Hematopoietic multipotent progenitor cell treated with erythropoietin and hydrocortisone succinate and interleukin-3 and kit ligand, for 15 days (in vitro differentiated cells): Measurements from ENCODE around the gene CEP55.

Experiments
- DNase-seq: peaks from one replicate; pipeline ENCODE4 v3.0.0-alpha.2; 2015; ENCODE audit warnings: low spot score

Gene CEP55

GRCh38 chr10:93566435-93567276 is 70.2 kb downstream of the CEP55 start, which contains the start of gene FFAR4:
Gene FFAR4 (plus strand): TSS chr10:93566665. CDS start chr10:93566721, 56 bp downstream.
- DNase-seq, result no peak

DNA sequence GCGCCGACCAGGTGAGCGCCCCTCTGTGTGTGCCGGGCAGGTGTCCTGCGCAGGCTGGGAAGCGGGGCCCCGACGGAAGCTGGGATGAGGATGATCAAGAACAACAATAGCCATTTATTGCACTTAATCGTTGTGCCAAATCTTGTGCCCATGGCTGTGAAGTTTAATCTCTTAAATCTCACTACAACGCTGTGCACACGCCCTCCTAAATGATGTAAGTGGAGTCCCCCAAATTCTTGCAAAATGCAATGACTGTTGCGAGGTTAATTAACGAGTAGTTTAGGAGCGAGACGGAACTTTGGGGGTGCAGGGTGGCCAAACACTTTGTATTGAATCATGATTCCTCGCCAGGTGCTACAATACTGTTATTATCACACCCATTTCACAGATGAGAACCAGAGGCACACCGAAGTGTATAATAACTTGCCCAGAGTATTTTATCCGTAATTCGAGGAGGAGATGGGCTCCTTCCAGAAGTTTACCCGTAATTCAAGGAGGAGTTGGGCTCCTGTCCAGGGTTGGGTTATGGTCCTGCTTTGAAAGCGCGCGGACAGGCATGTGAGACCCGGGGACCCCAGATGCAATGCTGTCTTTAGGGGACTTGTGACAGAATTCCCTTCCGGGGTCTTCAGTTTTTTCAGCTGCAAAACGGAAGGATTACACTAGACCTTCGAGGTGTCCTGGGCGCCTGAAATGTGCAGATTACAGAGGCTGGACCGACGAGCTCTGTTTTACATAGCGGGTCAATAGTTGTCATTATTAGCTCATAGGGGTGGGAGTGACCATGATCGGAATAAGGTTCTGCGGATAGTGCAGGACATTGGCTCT is 71.1 kb downstream of the CEP55 start:
- DNase-seq, result no peak

DNA sequence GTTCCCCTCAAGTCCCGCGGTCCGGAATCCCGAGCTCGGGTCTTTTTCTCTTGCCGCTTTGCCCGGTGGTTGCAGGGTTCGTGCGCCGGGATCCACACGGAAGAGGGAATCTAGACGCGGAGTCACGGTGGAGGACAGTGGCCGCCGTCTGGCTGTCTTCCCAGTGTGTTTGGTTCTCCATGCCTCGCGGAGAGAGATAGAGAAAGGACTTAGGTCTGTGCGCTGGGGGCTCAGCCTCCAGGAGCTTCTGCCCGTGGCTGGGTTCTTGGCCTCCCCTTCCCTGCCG is 71.6 kb downstream of the CEP55 start:
- DNase-seq, result no peak

DNA sequence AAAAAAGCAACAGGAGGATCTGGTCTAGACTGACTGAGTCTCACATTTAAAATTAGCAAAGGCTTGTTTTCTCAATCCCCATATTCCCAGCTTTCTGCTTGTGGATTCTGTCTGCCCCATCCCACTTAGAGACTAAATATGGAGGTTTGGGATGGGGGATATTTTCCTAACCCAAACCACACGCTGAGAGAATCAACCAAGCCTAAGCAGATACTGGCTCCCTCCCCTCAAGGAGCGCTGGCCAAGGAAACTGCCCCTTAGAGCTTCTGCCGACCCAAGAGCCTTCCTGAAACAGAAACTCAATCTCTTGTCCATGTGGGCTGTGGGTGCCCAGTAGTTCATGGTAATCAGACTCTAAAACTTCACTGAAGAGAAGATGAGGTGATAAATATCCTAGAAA is 74.0 kb downstream of the CEP55 start:
- no peak for DNase-seq

- DNase-seq, result no peak
Observed at GRCh38 chr10:93572606-93573005, 76.2 kb downstream of the CEP55 start.

- DNase-seq, result no peak
Observed at GRCh38 chr10:93573051-93573909, 76.9 kb downstream of the CEP55 start.

- no peak for DNase-seq
Observed at GRCh38 chr10:93573924-93574323, 77.5 kb downstream of the CEP55 start.

DNA sequence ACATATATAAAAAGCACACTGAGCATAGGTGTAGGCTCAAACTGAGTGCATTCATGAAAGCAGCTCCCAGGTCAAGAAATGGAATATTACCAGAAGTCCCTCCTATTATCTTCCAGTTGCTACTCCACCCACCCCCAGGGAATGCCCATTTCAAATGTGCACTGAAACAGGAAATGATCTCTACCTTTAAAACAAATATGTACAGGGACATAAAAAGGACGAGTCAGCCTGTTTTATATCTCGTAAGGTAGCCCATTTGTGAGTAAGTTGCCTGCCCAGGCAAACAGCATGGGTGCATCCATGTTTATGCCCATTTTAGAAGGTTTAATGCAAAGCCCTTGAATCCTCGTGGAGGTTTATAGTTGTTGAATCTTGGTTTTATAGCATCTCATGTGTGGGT is 80.5 kb downstream of the CEP55 start:
- no peak for DNase-seq

- DNase-seq, result no peak
Observed at GRCh38 chr10:93577565-93577964, 81.2 kb downstream of the CEP55 start.
